Transverse colon (tissue), 4 donors: Measurements from ENCODE around the gene TRANK1. TPM values are rescaled to one million over a fixed set of nuclear protein-coding genes. Genes with fewer than 3 reads are reported as not detected.
"Not testable (repeated sequence)": the region's sequence is repeated elsewhere in the genome, so short reads cannot be mapped to it uniquely, and the experiment has no call there.

Source experiments
- DNase-seq: peaks from one replicate; pipeline ENCODE4 v3.0.0-alpha.2; 2019
- H3K27ac ChIP-seq, 4 donors: fragments of 200-600 bp; sonication (generic); 2 replicates each; pipeline ENCODE4 v1.5.1; 2016 to 2018; ENCODE audit warnings: inconsistent platforms in 4 of 4
- H3K27me3 ChIP-seq: fragments of 200-600 bp; sonication (generic); 2 replicates; pipeline ENCODE4 v1.5.1; 2017; ENCODE audit warnings: inconsistent platforms
- H3K36me3 ChIP-seq, 4 donors: fragments of 200-600 bp; sonication (generic); 2 replicates each; pipeline ENCODE4 v1.5.1; 2017 to 2019; ENCODE audit warnings: inconsistent platforms in 4 of 4
- H3K4me1 ChIP-seq, 4 donors: fragments of 200-600 bp; sonication (generic); 2 replicates each; pipeline ENCODE4 v1.5.1; 2017 to 2020; ENCODE audit warnings: inconsistent platforms in 4 of 4
- H3K4me3 ChIP-seq, 4 donors: fragments of 200-600 bp; sonication (generic); 1 replicate in 1 of 4; 2 replicates in 3 of 4; pipeline versions ENCODE4 v1.5.1 to v1.6.1; 2017 to 2019; ENCODE audit warnings: inconsistent platforms in 4 of 4
- H3K9me3 ChIP-seq, 2 donors: fragments of 200-600 bp; sonication (generic); 2 replicates each; pipeline ENCODE4 v1.5.1; 2017 to 2019; ENCODE audit warnings: inconsistent platforms in 2 of 2
- EP300 ChIP-seq: sonication (generic); formaldehyde crosslinking; IDR thresholded peaks from one replicate; pipeline ENCODE4 v1.6.1; 2017; ENCODE audit warnings: antibody characterized with exemption, low read depth
- POLR2A ChIP-seq: fragments of 450-650 bp; IDR thresholded peaks from one replicate; pipeline ENCODE4 v1.6.1; 2016; ENCODE audit warnings: antibody characterized with exemption, mild to moderate bottlenecking, moderate library complexity
- POLR2AphosphoS5 ChIP-seq, 3 donors: sonication (generic); formaldehyde crosslinking; IDR thresholded peaks; one replicate each; pipeline ENCODE4 v1.6.1; 2016; ENCODE audit warnings: antibody characterized with exemption in 3 of 3
- WGBS, 2 donors: methylation state at CpG; one replicate each; pipeline ENCODE4 v1.1.5; 2018; ENCODE audit warnings: low coverage in 1 of 2; 5-methylcytosine and 5-hydroxymethylcytosine counted together
- in situ Hi-C, 4 donors: fragments of 200-750 bp; cut with MboI; loops; one replicate each; pipeline versions ENCODE4 v1.15.0 to v1.15.1; 2017; ENCODE audit warnings: low sequenced_read_pairs in 3 of 4, low pct_ligation_motif_present in 1 of 4, low pct_unique_long_range_greater_than_20kb in 1 of 4
- intact Hi-C: fragments of 100-400 bp; cut with DNase I; formaldehyde crosslinking; loops from one replicate; pipeline ENCODE4 v1.15.1; 2023; ENCODE audit warnings: low total_unique reads
- total RNA-seq, 4 donors: library from RNA; depleted of rRNA; stranded (reverse); fragments of >200 nt; gene quantifications; one replicate each; pipeline ENCODE4 v1.1.0, GENCODE V29; 2016
- TF ChIP-seq, protein P1 (sequence below), 5 experiments: fragments of 200-600 bp in 3 of 5; fragments of 450-650 bp in 2 of 5; sonication (generic) in 3 of 5; IDR thresholded peaks; 1 replicate in 2 of 5; 2 replicates in 3 of 5; pipeline ENCODE4 v1.5.1; 2016 to 2017; ENCODE audit warnings: antibody characterized with exemption in 5 of 5, inconsistent platforms in 3 of 5, mild to moderate bottlenecking in 2 of 5, moderate library complexity in 1 of 5

The TRANK1 gene
- total RNA-seq, 4 donors from 2014 or later, result 91.5 to 179 (median 116) TPM

DNA sequence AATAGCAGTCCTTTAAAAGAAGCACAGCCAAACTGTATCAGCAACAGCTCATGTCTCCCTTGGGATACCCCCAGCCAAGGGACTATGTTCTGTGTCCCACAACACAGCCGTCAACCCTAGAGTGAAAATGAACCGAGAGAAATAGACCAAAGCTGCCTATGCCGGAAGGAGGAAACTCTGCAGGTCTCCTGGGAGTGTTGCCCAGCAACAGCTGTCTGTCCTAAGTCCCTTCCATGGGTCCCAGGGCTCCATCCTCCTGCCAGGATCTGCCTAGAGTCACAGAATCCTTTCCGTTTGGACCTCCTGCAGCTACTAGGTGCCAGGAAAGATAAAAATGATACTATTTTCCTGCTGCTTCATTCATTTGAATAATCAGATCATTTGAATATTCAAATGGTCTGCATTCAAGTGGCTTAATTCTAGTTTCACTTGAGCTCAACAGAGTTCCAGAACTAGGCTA, 53.1 kb downstream of the TRANK1 start:
- in situ Hi-C loops, result no loop called here
- TF ChIP-seq, protein P1, sequence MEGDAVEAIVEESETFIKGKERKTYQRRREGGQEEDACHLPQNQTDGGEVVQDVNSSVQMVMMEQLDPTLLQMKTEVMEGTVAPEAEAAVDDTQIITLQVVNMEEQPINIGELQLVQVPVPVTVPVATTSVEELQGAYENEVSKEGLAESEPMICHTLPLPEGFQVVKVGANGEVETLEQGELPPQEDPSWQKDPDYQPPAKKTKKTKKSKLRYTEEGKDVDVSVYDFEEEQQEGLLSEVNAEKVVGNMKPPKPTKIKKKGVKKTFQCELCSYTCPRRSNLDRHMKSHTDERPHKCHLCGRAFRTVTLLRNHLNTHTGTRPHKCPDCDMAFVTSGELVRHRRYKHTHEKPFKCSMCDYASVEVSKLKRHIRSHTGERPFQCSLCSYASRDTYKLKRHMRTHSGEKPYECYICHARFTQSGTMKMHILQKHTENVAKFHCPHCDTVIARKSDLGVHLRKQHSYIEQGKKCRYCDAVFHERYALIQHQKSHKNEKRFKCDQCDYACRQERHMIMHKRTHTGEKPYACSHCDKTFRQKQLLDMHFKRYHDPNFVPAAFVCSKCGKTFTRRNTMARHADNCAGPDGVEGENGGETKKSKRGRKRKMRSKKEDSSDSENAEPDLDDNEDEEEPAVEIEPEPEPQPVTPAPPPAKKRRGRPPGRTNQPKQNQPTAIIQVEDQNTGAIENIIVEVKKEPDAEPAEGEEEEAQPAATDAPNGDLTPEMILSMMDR (IDR thresholded peaks at IDR 0.05), result no peak
- TF ChIP-seq EP300 (no peak), POLR2A (no peak), POLR2AphosphoS5 (IDR thresholded peaks at IDR 0.05) (no peak)
- intact Hi-C loops, result no loop called here
- H3K4me3 ChIP-seq, result no peak overlapping the region
- H3K27me3 ChIP-seq, result no peaks in the 10 kb centered on the region
- no peaks in the 10 kb centered on the region for H3K9me3 ChIP-seq
- H3K36me3 ChIP-seq, result peaks cover 0 to 37% (median 12%) of the 10 kb centered on the region in 4 donors
- no peak for DNase-seq
- peaks cover 0 to 14% (median 0%) of the 10 kb centered on the region in 4 donors for H3K4me1 ChIP-seq
- 77 to 78% methylated on average over 2 to 4 of the region's 4 CpGs for WGBS, 2 donors
- H3K27ac ChIP-seq, result no peak overlapping the region

DNA sequence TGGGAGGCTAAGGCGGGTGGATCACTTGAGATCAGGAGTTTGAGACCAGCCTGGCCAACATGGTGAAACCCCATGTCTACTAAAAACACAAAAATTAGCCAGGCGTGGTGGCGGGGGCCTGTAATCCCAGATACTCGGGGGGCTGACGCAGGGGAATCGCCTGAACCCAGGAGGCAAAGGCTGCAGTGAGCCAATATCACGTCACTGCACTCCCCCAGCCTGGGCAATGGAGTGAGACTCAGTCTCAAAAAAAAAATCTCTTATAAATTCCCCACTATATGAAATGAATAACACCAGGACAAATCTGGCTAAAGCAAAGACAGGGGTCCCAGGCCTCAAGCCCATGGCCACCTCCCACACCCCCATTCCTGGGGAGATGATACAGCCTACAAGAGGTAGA, 53.8 kb downstream of the TRANK1 start:
- DNase-seq, intact Hi-C loops, in situ Hi-C loops, H3K27me3 ChIP-seq, H3K27ac ChIP-seq, H3K9me3 ChIP-seq, H3K4me3 ChIP-seq: not testable (repeated sequence)
- Histone ChIP-seq H3K36me3 (peaks cover 0 to 37% (median 12%) of the 10 kb centered on the region in 4 donors), H3K4me1 (peaks cover 0 to 14% (median 0%) of the 10 kb centered on the region in 4 donors)
- WGBS, 2 donors, result 89 to 91% methylated on average over 6 to 7 of the region's 7 CpGs

DNA sequence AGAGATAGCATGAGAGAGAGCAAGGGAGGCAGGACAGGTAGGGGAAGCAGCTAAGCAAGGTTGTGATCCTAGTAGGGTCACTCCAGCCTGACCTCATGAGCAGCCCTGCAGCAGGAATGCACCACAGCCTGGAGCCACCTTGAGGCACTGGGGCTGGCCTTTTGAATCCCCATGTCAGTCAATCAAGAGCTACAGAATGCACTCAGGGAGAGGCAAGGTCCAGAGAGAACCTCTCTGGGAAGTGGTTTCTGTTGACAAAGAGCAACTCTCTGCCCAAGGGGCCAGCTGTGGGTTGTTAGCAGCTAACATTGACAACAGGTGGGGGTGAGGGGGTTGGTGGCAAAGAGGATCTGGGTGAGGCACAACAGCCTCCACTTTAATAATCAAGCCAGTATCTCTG, 54.6 kb downstream of the TRANK1 start:
- intact Hi-C loops (no loop called here), in situ Hi-C loops (no loop called here)
- no peaks in the 10 kb centered on the region for H3K9me3 ChIP-seq
- H3K4me3 ChIP-seq, result no peak overlapping the region
- no peak overlapping the region for H3K27ac ChIP-seq
- H3K27me3 ChIP-seq, result no peaks in the 10 kb centered on the region
- no peak for TF ChIP-seq EP300
- no peak for TF ChIP-seq POLR2AphosphoS5 (IDR thresholded peaks at IDR 0.05)
- TF ChIP-seq, protein P1 (IDR thresholded peaks at IDR 0.05), result no peak
- no peak for TF ChIP-seq POLR2A
- no peak for DNase-seq
- H3K36me3 ChIP-seq, result peaks cover 0 to 37% (median 12%) of the 10 kb centered on the region in 4 donors
- H3K4me1 ChIP-seq, result peaks cover 0 to 14% (median 0%) of the 10 kb centered on the region in 4 donors

DNA sequence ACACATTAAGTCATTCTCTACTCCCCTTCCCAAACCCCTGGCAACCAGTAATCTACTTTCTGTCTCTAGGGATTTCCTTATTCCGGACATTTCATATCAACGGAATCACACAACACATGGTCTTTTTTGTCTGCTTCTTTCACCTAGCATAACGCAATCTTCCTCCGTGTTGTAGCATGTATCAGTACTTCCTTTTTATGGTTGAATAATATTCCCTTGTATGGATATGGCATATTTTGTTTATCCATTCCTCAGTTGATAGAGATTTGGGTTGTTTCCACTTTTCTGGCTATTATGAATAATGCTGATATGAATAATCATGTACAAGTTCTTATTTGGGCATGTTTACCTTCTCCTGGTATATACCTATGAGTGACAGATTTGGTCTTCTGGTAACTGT, 63.1 kb downstream of the TRANK1 start:
- no peaks in the 10 kb centered on the region for H3K9me3 ChIP-seq
- H3K36me3 ChIP-seq, result peaks cover 0 to 21% (median 0%) of the 10 kb centered on the region in 4 donors
- 91 to 98% methylated on average over 4 of the region's 4 CpGs for WGBS, 2 donors
- in situ Hi-C loops (no loop called here), intact Hi-C loops (loop anchor here (2.0 kb wide), 1 partner anchor 53 kb away; no protein-coding TSS in a partner anchor)
- no peak overlapping the region for H3K27ac ChIP-seq
- H3K4me1 ChIP-seq, result no peaks in the 10 kb centered on the region
- TF ChIP-seq, protein P1 (IDR thresholded peaks at IDR 0.05), result no peak
- no peak for TF ChIP-seq EP300
- no peak for TF ChIP-seq POLR2A
- no peak for TF ChIP-seq POLR2AphosphoS5 (IDR thresholded peaks at IDR 0.05)
- no peak for DNase-seq
- H3K27me3 ChIP-seq, result no peaks in the 10 kb centered on the region
- H3K4me3 ChIP-seq, result no peak overlapping the region

DNA sequence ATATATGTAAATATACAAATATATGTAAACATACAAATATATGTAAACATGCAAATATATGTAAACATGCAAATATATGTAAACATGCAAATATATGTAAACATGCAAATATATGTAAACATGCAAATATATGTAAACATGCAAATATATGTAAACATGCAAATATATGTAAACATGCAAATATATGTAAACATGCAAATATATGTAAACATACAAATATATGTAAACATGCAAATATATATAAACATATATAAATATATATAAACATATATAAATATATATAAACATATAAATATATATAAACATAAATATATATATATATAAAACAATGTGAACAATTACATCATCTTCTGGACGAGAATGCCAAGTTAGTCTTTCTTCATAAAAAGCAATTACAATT, 65.0 kb downstream of the TRANK1 start:
- intact Hi-C loops (loop anchor here (2.0 kb wide), 1 partner anchor 55 kb away; no protein-coding TSS in a partner anchor), in situ Hi-C loops (loop anchor here in 1 of 4 donors (10.0 kb wide), 1 partner anchor 145 kb away; no protein-coding TSS in a partner anchor)
- not testable (repeated sequence) for H3K4me1 ChIP-seq, H3K4me3 ChIP-seq, DNase-seq, H3K27me3 ChIP-seq, H3K9me3 ChIP-seq, H3K27ac ChIP-seq
- H3K36me3 ChIP-seq, result peaks cover 0 to 21% (median 0%) of the 10 kb centered on the region in 4 donors
- WGBS, 2 donors, result 67 to 95% methylated on average over 1 of the region's 1 CpG
